ENCODE measurements around the gene KATNB1.

The KATNB1 gene

DNA sequence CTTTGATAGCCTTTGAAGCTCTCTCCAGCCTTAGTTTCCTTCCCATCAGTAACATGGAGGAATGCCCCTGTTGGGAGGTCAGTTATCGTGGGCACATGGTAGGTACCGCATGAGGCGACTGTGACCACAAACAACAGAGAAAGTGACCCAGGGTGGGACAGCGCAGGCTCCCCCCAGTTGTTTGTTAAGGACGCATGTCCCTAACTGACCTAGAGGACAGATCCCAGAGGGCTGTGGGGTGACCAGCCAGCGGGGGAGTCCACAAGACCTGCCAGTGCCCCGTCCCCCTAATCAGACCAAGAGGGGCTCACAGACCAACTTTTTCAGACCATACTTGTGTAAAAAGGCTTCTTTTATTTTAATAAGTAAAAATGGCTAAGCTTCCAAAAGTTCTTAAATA is 22.3 kb downstream of the KATNB1 start:
- no peak for DNase-seq

DNA sequence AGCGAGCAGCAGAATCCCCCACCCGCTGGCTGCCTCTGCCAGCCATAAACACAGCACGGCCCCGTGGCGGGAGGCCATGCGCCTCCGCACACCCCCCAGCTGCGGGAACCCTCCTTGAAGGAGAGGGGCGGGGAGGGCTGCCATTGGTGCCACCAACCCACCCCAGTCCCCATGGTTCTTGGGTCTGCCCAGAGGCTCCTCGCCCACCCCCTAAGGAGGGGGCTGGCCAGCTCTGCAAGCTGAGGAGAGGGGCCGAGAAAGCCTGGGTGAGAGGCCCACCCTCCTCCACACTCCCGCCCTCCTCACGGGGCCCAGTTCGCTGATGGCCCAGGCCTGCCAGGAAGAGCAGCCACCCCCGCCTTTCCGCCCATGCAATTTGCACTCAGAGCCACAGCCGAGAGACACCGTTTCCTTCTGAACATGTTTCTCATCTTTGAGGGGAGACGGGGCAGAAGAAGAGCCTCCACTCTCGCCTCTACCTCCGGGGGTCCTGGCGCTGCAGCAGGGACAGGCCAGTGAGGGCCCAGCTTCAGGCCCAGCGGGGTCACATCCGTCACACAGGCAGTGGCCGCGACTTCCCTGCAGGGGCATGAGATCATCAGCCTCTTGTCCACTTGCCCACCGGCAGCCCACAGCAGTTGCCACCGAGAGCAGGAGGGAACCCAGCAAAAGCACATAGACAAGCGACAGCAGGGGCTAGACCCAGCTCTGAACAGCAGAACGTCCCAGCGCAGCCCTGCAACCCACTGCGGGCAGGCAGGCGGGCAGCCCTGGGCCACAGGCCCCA is 23.0 kb downstream of the KATNB1 start:
- DNase-seq = peak; percentile 8 to 46

GRCh38 chr16:57759131-57759530 is 23.6 kb downstream of the KATNB1 start:
- no peak for DNase-seq

GRCh38 chr16:57759541-57760356 is 24.2 kb downstream of the KATNB1 start:
- peak in 1 of 2 donors; percentile 54 for DNase-seq

DNA sequence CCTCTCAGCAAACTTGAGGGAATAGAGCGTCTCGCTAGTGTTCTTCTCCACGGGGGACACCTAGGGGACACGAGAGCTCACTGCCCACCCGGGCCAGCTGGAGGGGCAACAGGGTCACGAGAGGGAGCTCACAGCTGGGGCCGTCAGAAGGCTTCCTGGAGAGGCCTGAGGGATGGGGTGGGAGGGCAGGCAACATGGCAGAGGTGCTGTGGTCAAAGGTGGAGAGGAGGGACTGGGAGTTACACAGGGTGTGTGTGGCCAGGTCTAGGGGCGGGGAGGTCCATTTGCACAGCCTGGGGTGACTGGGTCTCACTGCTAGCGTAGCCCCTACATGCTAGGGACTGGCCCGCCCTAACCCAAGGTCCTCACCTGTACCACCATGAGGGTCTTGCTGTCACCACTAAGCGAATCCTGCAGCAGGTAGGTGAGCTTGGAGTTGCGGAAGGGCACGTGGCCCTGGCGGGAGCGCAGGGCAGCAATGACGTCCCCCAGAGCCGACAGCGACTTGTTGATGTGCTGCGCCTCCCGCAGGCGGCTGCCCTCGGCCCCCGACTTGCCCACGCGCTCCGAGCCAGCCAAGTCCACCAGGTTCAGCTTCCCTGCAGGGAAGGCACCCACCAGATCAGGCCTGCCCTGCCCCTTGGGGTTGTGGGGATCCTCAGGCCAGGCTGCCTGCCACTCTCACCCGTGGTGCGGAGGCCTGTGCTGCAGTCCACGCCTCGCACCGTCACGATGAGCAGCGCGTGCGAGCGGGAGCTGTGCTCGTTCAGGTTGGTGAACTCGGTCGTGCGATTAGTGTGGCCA is 25.0 kb downstream of the KATNB1 start:
- DNase-seq = no peak

DNA sequence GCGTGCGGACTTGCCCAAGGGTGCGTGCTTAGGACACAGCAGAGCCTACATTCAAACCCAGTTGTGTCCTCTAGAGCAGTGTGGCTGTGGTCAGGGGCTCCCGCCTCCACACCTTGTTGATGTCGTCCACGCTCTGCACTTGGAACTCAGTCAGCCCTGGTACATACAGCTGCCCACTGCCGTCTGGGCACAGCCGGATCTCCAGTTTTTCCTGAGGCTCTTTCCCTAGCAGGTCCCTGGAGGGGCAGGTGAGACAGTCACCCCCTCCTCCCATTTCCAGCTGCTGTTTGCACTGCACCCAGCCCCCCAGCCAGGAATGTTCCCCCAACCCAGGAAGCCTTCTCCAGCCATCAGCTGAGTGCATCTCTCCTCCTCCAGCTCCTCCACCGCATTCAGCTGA is 25.7 kb downstream of the KATNB1 start:
- DNase-seq = no peak

DNA sequence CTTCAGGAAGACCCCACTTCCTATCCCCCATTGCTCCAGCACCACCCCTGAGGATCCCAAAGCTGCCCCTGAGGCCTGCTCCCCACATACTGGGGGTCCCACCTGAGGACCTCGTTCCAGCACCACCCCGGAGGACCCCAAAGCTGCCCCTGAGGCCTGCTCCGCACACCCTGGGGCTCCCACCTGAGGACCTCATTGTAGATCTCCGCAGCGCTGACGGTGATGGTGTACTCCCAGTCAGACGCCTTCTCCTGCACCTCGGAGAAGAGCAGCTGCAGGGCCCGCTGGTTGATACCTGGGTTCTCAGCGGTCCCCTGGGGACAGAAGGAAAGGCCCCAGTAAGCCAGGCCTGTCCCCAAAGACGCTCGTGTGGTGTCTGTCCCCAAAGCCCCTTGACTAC is 26.4 kb downstream of the KATNB1 start:
- DNase-seq = no peak

DNA sequence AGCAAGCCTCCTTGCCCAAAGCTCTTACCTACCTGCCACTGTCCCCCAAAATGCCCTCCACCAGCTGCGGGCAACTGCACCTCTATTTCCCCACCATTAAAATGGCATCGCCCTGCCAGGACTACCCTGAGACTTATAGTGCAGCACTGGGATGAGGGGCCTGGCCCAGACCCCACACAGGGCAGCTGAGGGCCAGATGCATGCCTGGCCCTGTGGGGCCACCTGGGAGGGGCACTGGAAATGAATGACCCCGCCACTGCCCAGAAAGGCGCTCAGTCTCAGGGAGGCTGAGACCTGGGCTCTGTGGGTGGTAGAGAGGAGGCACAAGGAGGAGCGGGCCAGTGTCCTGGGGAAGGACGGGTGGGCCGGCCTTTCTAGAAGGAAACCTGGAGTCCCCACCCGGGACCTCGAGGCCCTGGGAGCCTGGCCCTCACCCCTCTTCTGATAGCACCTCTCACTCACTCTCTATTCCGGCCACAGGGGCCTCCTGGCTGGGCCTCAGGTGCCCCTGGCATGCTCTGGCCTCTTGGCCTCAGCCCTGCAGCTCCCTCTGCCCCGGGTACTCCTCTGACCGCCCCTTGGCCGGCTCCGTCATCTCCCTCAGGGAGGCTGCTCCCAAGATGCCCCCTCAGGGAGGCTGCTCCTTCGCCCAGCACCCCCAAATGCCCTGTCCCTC is 26.9 kb downstream of the KATNB1 start:
- DNase-seq = no peak

GRCh38 chr16:57763285-57764005 is 27.9 kb downstream of the KATNB1 start:
- DNase-seq = no peak

- DNase-seq = no peak
These were observed 28.4 kb downstream of the KATNB1 start for GRCh38 chr16:57764006-57764340.

- peak; percentile 79 to 90 for DNase-seq
These were observed 29.0 kb downstream of the KATNB1 start for GRCh38 chr16:57764341-57765159.

DNA sequence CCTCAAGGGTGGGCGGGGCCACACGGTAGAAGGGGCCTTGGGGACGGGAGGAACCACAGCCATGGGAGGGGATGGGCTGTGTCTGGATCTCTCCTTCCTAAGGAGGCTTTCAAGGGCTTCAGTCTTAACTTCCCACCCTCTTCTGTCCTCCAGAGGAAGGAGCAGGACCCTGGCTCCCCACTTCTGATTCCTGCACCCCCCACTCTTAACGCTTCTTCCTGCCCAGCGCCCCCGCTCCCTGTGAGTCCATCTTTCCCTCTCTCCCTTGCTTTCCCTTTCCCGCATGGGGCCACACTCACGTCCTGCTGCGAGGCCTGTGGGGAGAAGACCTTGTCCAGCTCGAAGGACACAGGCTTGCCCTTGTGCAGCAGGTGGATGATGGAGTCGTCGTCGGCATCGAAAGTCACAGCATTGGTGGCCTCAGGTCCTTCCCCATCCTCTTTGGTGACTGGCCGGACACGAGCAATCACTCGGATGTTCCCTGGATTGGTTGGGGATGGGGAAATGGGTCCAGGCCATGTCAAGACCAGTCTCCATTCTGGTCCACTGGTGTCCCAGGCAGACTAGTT is 29.7 kb downstream of the KATNB1 start:
- no peak for DNase-seq

DNA sequence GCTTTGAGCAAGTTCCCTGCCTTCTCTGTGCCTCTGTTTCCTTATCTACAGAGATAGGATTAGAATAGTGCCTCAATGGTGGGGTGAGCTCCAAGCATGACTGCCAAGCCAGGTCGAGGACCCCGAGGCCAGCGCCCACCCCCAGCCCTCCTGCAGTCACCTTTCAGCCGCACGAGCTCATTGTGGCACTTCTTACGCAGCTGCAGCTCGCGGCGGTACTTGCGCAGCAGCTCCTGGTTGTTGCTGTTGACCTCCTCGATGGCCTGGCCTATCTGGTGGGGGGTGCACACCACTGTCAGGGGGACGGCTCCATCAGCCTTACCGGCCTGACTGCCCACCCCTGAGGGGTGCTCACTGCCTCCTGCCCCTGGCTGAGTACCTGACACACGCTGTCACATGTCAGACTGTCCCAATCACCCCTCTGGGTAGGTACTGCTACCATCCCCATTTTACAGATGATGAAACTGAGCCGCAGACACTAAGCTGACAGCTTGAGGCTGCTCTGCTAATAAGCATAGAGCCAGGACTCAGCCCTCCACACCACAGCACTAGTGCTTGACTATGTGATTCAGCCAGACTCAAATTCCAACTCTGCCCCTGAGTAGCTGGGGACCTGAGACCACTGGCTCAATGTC is 31.3 kb downstream of the KATNB1 start:
- DNase-seq = no peak

DNA sequence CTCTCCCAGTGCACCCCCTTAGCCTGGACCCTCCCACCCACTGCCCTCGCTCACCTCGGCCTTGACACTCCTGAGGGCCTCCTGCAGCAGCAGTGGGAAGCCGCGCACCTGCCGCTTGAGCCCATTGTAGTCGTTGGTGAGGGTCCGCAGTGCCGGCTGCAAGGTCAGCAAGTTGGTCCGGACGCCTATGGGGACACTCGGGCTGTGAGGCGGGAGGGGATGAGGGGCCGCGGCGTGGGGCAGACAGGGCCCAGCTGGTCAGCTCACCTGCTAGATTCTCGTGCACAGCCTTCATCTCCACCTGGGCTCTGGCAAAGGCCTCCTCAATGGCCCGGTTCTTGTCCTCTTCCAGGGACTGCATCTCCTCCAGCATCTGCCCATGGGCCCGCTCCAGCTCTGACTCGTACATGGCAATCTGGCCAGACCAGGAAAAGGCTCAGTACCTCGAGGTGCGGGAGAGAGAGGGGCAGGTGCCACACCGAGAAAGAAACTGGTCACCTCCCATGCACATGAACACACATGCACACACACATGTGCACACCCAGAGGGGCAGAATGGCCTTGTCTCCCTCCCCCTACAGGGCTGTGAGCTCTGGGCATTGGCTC is 34.1 kb downstream of the KATNB1 start:
- DNase-seq = no peak

DNA sequence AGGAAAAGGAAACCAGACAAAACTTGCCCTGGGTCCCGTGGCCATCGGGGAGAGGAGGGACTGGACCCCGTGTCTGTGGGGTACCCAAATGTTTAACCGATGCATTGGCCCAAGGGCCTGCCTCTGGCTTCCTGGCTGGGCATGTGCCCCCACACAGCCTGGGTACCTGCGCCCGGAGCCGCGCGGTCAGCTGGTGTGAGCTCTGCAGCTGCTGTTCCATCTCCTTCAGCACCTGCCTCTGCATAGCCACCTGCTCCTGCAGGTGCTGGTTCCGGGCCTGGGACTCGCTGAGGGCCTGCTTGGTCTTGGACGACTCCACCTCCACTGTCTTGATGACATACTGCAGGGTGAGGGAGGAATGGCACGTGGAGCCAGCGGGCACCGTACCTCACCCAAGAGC is 34.8 kb downstream of the KATNB1 start:
- DNase-seq = no peak

GRCh38 chr16:57771141-57771785 is 35.7 kb downstream of the KATNB1 start:
- DNase-seq = no peak

GRCh38 chr16:57773019-57773418 is 37.4 kb downstream of the KATNB1 start:
- no peak for DNase-seq

DNA sequence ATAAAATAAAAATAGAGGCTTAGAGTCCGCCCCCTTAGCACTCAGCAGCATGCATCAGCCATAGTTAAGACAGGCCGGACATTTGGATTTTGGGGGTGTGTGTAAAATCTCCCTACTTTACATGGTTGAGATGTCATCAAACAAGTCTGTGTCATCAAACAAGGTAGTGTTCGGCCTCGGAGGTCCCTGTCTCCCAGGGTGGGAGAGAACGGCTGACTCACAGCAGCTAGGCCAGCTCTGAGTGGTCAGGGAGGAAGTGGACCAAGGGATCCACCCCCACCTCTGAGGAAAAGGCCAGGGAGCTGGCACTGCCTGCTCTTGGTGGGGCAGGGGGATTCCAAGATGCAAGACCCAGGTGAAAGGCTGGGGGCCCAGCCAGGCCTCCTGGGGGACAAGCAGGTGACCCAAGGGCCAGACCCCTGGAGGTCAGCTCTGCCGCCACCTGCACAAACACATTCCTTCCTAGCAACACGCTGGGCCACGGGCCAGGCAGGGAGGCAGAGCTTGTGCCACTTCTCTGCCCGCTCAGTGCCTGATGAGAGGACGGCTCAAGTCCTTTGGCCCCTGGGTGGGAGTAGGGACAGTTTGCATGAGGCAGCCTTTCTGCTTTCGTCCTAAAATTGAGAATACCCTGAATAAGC is 38.2 kb downstream of the KATNB1 start:
- DNase-seq = peak in 1 of 2 donors; percentile 15

All from inflammatory macrophage (primary cell).